GM19238 (cell line): ENCODE results near the gene APOL1.
"Not testable (repeated sequence)": the region's sequence is repeated elsewhere in the genome, so short reads cannot be mapped to it uniquely, and the experiment has no call there.

ENCODE experiments used
- DNase-seq: peaks from one replicate; pipeline ENCODE4 v3.0.0; 2011; ENCODE audit warnings: low spot score; ENCODE audit not compliant: insufficient read length

Gene APOL1

DNA sequence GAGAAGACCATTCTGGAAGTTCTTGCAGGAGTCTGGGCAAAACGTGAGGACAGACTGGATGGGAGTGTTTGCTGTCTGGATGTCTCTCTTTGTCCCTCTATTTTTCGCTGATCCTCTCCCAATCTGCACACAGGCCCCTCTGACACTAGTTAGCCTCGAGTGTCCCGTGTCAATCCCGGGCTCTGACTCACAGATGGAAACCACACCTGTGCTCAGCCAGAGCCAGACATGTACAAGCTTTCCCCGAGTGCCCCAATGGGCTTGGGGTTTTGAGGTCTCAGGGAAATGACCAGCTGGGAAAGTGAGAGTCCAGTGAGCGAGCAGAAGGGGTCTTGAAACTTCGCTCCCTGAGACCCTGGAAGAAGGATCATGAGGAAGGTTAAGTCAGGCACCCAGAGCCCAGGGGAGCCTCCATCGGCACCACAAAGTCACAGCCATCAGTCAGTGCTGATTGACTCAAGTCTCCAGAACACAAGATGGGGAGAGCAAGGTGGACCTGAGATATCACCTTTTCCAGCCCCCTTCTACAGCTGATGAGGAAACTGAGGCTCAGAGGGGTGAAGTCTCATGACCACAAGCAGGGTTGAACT, 27.5 kb upstream of the APOL1 start:
- no peak for DNase-seq

DNA sequence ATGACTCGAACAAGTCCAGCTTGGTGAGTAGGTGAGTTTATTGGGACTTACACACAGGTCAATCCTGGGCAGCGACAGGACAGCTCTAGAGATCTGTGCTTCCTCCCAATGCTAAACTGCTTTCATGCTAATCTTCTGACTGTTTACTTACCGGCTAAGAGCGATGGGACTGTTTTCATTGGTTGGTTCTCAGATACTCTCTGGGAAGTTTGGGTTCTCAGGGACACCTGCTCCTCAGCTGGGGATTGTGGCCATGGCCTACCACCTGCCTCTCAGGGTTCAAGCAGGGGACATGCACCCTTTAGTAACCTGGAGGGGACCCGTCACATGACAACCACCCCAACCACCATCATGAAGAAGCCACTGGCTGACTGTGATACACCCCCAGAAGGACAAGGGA, 26.7 kb upstream of the APOL1 start:
- no peak for DNase-seq

DNA sequence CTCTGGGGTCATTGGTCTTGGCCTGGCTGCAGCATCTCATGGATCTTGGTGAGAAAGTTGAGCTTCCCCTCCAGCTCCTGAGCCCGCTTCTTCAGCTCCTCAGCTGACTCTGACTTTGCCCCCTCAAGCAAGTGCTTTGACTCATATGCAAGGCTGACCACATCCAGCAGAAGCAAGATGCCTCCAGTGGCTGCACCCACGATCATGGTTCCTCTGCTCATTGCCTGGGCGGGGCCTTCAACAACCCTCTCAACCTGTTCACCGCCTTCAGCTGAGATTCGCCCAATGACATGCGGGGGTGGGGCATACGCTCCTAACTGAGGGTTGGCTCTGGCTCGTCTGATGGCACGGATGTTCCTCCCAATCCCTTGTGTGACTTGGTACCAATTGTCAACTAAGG, 25.5 kb upstream of the APOL1 start:
- DNase-seq = no peak

DNA sequence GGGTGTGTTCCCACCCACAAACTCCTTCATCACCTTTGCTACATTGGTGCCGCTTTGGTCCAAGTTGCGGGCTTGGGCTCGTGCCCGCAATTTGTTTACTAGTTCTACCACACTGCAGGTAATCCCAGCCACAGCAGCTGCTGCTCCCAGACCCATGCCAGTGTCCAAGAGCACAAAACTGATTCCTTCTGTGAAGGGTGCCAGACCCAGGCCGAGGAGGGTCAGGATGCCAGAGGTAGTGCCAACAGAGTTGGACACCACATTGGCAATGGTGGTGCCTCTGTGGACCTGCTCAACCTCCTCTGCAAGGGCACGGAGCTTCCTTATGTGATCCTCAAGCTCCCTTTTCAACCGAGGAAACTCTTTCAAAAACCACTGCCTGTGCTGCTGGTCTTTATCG, 25.1 kb upstream of the APOL1 start:
- no peak for DNase-seq

DNA sequence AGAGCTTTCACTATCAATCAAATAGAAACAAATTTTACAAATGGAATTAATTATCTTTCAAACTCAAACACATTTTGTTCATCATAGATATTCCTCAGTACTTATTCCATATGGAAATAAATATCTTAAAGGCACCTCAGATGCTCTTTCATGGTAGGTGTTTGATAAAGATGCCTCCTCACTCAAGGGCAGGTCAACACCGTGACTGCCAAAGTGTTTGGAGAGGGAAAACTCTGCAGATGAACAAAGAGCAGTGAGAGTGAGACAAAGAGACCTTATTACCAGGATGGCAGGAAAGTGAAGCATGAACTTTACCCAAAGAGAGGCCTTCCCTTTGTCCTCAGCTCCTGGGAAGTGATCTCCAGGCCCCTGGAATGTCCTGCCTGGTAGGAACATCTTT, 24.6 kb upstream of the APOL1 start:
- not testable (repeated sequence) for DNase-seq

DNA sequence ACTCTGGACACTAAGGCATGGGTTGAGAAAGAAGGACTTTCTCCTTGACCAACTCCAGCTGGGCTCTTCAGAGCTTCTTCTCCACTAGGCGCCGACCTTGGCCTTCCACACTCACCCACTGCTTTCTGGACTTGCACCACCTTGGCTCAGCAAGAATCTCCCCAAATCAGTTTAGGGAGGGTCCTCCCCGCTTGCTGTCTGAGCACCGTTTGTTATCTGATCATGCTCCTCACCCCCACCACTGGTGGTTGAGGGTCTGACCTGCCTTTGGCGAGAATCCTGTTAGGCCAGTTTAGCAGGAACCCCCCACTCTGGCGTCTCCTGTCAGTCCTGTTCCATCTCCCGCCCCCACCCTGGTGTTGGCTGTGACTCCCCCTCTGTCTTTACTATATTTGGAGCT, 24.0 kb upstream of the APOL1 start:
- no peak for DNase-seq

DNA sequence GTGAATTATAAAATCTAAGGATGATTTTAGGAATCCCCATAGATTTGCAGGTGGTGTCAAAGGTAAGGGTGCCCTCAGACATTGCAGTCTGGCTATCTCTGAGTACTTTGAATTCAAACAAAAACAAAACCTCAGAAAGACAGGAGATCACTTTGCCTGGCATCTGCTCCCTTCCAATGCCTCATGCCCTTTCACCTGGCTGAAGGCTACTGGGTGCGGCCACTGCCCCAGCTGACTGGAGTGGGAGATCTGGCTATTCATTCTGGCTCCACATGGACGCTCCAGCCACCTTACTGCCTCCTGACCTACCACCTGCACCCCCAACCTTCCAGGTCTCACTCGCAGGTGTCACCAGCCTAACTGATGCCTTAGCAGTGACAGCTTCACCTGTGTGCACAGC, 23.3 kb upstream of the APOL1 start:
- not testable (repeated sequence) for DNase-seq

DNA sequence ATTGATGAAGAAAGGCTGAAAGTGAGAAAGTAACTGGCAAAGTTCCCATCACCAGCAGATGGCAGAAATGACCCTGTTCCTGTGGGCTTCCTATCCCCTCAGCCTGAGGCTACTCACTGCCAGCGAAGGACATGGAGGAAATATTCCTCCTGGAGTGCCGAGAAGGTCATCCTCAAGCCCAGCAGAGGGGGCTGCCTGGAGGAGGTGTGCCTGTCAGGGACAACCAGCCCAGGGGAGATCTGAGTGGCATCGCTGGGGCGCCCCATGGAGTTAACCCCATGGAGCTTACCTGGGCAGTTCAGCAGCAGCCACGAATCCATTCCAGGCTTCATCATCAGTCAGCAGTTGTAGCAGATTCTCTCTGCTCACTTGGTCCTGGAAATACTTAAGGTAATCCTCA, 21.9 kb upstream of the APOL1 start:
- DNase-seq = not testable (repeated sequence)

DNA sequence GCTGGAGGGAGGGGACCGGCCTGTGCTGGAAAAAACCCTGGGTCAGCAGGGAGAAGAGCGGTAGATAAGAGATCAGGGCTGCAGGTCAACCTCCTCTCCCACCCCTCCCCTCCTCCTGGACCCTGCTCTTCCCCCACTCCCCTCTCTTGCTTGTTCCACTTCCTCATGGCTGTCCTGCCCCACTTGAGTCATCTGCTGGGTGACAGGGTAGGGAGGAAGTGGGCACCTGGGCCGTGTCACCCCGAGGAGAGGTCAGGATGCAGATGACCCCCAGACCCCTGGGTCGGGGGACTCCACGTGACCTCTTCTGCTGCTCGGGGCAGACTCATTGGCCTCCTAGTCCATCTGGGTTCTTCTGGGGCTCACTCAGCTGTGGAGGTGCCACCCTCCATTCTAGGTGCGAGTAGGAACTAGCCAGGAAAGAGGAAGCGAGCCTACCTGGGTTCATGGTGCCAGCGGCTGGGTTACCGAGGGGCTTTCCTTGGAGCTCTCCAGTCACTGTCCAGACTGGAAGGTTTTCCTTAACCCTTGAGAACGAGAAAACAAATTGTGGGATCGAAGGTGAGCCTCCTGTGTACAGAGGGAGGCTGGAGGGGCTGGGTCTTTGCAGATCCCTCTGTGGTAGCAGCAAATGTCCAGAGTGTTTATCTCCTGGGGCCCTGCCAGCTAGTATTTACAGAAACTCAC, 20.1 kb upstream of the APOL1 start:
- DNase-seq = no peak

DNA sequence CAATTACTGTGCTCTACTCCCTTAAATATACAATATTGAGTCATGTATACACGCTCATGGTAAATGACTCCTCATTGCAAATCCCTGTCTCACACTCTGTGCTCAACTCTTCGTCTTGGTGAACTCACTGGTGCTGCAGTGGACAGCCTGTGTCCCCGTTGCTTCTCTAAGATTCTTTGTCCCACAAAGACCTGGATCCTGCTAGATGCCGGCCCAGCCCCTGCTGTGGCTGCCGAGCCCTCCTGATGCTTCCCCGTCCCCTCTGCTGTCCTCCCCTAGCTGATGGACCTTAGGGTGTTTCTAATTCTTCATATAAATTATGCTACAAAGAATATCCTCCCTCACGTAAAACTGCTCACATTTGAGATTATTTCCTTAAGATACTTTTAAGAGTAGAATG, 19.1 kb upstream of the APOL1 start:
- DNase-seq = no peak

DNA sequence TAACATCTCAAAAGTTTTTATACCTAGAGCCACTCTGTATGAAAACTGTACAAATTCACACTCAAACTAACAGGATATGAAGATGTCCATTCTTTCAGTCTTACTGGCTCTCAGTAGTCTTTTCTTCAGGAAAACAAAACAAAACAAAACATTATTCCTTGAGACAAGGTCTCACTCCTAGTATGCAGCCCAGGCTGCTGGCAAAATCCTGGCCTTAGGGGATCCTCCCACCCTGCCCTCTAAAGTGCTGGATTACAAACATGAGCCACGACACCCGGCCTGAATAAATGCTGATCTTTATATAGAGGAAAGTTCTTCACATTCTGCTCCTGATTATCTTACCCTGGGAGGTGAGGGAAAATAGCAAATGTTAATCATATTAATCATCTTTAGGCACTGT, 18.7 kb upstream of the APOL1 start:
- no peak for DNase-seq

DNA sequence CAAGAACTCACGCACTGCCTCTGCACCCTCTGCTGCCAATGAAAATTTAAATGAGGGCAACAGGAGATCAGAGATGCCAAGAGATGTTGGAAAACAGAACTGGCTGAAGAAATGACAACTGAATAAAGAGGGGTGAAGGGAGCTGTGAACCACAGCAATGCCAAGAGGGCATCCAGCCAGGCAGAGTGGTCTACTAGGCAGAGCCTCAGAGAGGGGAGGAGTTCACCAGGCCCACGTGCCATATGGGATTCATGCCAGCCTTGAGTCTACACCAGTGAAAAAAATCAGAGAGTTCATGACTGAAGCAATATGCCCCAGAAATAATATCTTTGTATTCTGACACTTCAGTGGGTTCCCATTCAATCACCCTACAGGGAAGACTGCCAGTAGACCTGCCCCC, 18.0 kb upstream of the APOL1 start:
- no peak for DNase-seq

DNA sequence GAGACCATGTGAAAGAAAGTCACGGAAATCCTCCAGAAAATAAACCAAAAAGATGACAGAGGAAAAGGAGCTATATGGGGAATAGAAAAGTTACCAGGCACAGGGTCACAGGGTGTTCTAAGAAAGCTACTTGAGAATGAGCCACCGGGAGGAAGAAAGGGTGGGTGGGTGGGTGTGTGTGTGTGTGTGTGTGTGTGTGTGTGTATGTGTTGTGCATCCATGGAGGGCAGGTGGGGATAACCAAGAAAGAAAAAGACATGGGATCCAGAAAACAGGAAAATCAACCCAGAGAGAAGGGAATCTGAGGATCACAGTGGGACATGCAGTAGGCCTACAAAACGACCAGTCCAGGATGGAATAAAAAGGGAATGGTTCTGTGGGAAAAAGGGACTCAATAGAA, 17.3 kb upstream of the APOL1 start:
- DNase-seq = no peak

DNA sequence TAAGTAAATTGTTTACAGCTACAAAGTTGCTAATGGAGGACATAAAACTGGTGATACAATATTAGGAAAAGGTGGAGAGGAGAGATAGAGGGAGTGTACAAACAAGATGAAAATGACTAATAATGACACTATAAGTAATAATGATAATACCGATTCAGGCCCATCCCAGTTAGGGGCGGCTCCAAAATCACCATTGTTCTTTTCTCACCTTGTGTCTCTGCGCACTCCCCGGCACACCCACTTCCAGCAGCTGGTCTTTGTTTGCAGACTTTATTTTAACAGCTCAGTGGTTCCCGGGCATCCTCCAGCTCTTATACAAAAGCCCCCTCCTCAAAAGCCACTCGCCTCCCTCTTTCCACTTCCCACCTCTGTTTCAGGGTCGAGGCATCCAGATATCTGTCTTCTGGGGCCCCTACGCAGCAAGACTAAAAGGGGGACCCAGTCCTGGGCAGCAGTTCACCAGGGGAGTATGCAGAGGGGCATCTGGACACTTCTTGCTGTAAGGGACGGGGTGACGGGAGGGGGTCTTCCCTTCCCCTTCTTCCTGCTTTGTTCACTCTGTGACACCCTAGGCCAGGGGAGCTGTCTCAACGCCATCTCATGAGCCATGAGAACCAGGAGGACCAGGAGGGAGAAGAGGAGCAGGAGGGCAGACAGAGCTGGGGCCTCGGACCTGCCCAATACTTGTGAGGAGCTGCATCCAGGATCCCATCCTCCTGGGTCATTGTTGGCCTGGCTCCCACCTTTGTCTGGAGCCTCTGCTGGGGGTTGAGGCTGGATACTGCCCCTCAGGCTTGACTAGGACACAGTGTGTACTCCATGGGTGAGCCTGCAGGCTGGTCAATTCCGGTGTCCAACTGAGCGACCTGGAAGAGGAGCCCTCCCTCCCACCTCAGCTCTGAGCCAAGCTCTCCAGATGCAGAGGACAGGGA, 16.3 kb upstream of the APOL1 start:
- DNase-seq = no peak

DNA sequence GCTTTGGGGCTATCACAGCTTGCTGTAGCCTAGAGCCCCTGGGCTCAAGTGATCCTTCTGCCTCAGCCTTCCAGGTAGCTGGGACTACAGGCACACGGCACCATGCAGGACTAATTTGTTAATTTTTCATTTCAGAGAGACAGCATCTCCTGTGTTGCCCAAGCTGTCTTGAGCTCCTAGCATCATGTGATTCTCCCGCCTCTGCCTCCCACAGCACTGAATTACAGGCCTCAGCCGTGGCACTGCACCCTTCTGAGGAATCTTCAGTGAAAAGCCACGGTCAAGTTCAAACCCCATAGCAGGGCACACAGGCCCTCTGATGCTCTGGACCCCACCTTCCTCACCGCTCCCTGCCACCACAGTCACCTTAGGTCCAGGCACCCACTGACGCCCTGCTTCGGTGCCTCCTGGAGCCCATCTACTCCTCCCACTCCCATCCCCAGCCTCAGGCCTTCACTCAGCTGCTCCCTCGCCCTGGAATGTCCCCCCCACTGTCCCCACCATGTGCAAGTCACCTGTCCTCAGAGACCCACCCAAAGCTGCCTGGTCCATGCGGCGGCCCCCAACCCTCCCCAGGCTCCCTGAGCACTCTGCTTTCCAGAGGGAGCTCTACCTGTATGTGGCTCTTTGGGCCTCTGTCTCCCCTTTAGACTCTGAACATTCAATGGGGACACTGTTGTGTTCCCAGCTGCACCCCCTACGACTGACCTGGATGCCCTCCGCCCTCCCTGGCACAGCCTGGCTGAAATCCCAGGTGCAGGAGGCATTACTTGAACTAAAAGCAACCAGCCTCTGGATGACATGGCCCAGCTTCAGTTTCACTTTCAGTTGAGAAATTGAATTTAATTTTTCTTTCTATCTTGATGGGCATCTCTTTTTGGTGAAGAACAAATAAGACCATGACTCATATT, 15.2 kb upstream of the APOL1 start:
- no peak for DNase-seq

DNA sequence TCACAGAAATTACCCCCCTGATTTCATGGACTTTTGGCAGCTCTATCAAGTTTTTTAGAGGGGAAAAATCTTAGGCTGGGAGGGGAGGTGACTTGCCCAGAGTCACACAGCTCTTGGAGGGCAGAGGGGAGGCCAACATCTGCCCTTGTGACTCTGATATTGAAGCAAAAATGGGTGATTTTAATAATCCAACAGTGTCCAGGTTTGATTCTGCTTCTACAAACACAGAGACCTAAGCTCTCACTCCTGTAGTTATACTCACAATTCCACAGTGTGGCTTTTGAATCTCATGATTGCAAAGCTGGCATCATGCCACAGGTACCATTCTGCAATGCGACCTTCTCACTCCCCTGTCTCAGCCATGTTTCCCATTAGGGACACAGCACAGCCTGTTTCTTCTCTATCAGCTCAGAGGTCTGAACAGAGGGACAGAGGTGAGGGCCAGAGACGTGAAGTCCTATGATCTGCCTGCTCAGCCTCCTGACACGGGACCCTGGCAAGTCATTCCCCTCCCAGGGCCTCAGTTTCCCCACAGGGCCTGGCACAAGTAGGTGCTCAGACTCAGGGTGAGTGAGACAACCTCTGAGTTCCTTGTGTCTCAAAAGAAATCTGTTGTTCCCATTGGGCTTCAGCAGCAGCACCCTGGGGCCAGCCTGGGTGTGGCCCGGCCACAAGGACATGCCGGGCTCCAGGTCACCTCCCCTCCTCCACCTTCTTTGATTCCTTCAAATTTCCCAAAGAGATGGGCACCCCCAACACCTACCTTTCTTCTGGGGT, 14.4 kb upstream of the APOL1 start:
- no peak for DNase-seq

DNA sequence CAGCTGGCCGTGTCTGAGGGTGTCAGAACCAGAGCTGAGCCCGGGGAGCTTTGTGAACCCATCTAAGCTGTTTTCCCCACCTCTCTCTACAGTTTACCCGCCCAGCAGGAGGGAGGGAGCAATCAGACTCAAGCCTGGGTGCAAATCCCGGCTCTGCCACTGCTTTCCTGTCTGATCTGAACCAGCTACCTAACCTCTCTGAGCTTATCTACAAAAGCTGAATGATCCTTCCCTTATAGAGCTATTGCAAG, 13.9 kb upstream of the APOL1 start:
- no peak for DNase-seq

DNA sequence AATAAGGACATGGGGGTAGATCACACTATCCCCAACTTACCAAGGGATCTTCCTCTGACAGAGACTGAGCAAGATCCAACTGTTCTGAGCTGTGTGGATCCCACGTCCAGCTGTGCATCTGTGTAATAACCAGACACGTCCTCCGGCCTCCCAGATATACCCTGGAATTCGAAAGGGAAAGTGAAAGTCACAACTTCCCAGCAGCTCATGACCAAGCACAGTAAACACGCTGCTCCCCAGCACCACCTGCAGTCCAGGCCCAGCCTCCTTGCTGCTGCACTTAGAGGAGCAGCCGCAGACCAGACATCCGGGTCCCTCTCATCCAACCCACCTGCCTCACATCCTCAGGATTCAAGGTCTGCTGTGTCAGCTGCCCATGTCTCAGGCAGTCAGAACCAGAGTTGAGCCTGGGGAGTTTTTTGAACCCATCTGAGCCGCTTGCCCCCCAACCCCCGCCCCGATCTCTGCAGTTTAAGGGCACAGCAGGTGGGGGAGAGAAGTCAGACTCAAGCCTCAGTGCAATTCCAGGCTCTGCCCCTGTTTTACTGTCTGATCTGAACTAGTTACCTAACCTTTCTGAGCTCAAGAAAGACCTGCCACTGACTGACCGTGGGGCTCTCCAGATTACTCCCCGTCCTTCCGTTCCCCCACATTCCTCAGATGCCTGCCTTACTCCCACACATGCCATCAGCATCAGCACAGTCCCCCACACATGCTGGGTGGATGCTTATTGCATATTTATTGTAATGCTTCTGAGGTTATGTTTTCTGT, 13.3 kb upstream of the APOL1 start, which contains the start of gene APOL2:
APOL2 (minus strand) TSS at position 127 of the 771 bp plus-strand sequence. CDS start 6,365 bp downstream, outside the sequence.
- peak; percentile 85 for DNase-seq

DNA sequence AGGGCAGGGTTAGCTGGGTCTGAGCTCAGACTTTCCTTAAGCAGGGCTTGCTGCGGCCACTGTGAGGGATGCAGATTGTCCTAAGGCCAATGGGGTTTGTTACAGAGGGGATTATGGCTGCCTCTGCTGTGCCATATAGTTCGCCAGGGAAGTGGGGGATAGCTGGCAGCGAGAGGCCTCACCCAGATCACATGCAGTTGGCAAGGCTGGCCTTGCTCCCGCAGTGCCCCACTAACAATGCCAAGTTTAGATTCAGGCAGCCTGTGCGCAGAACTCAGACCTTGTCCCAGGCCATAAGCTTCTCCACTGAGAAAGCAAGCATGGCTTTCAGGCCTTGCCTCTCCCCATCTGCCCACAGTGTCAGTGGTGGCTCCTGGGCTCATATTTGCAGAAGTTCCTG, 8.9 kb upstream of the APOL1 start:
- no peak for DNase-seq
